HG02884 (cell line): Measurements from ENCODE around the gene CRACR2B.
A peak's percentile ranks its signal among the peaks of the same experiment; 100 is the strongest.

Experiments
- ATAC-seq: cut with Tn5 transposase; IDR thresholded peaks from one replicate; pipeline ENCODE4 v1.9.1; 2021; ENCODE audit warnings: mild to moderate bottlenecking, moderate library complexity; ENCODE audit not compliant: unreplicated experiment

Gene CRACR2B

DNA sequence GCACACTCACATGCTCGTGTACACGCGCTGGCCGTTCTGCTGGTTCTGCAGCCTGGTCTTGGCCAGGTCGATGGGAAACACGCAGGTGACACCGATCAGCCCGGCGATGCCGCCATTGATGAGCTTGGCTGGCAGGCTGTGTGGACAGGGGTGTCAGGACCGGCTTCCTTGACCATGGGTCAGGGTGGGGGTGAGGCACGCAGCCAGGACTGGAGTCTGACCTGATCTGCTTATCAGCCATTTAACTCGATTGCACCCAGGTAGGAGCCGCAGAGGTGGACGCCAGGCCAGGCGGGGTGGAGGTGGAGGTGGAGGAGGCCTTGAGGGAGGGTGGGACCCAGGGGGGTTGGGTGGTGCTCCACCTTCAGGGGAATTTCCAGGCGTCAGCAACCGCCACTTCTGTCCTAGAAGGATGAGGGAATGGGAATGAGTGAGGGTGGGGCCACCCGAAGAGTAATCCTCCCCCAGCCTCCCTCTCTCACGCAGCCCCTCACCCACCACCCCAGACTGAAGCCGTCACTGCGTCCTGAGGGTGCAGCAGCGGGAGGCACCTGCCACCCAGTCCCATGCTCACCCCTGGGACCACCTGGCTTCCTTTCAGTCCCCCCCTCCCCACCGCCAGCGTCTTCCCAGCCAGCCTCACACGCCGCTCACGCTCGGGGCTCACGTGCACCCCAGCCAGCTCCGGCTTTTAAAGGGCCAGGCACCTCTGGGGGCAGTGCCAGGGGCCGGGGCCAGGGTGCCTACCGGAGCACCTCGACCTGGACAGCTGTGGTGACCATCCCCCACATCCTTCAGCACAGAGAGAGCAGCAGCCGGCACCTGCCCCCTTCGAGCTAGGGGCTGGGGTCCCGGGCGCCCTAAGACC, 32.7 kb upstream of the CRACR2B start:
- ATAC-seq, result no peak

DNA sequence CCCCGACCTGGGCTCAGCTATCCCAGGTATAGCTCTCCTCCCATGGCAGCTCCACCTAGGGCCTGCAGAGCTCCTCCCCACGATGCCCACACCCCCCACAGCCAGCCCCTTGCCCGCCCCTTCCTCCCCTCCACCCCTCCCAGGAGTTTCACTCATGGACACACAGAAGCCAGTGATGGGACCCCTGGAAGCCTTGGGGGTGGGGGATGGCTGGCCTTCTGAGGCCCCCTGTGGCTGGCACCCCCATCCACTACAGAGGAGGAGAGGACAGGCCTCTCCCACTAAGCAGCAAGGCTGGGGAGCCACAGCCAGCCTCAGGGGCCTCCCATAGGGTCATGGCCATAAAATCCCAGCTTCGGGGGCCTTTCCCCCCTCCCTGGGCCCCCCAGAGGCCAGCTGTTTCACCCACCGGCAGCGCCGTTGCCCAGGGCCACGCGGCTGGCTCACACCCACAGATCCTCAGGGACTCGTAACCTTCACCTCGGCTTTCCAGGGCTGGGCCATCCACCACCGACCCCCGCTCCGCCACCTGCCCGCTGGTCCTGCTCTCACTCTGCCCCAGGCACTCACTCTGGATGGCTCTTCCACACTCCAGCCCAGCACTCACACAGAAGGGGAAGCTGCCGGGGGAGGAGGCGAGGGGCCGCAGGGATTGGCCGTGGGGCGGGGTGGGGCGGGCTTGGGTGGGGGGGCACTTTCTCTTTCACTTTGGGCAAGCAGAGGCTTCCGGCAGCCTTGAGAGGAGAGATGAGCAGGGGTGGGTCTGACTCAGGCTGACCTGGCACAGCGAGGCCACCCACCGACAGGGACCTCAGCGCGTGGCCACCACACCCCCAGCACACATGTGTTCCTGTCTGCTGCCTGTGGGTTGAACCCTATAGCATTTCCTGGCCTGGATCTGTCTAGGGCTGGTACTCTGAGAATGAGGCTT, 31.8 kb upstream of the CRACR2B start:
- ATAC-seq, result no peak

DNA sequence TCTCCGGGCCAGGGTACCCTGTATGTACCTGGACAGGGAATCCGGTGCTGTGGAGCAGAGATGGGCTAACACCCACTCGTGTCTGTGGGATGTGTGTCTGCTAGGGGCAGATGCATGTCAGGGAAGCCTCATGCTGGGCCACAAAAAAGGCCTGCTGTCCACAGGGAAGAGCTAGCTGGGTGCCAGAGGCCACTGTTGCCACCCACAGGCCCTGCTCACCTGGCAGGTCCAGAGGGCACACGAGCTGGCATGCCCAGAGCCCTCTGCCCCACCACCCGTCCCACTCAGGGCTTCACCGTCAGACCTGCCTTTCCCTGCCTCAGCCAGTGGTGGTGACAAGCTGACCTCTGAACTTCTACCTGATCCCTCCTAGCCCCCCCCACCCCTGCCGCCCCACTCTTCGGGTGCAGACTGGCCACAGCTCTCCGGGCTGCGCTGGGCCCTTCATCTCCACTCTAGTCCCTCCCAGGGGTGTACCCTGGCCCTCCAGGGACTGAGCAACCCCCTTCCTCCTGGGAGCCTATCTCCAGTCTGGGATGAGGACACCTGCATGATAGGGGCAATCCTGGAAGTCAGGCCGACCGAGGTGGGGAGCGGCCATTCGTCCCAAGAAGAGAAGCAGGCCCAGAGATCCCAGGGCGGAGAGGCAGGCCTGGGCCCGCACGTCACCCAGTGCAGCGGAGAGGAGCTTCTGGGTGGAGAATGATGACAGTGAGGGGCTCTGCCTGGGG, 31.0 kb upstream of the CRACR2B start:
- ATAC-seq, result no peak

DNA sequence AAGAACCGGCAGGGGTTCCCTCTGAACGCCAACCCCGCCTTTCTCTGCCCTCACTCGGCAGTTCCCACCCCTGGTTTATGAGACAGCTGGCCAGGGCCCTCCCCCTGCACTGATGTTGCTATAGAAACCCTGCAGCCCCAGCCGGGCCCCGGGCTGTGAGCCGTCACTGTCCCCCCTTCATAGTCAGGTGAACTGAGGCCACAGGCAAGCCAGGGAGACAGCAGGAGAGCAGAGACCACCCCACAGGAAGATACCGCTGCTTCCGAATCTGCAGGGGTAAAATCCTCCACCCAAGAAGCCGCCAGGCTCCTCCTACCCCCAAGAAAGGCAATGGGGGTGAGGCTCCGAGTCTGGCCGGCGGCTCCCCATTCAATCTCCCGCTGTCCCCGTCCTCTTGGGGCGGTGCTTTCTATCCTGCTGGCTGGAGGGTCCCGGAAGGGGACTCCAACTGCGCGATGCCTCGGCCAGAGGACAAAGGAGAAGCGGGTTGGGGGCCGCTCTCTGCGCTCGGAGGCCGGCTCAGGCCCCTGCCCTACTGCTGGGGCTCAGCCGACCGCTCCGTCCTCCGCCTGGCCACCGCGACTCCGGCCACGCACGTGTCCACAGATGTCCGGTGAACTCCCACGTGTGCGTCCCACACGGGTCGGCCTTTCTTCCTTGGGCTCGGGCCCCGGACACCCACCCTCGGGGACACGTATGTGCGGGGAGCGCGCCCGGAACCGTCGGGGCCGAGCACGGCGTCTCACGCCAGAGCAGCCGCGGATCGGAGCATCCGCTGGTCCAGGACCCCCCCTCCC, 30.2 kb upstream of the CRACR2B start:
- peak; percentile 36 for ATAC-seq

DNA sequence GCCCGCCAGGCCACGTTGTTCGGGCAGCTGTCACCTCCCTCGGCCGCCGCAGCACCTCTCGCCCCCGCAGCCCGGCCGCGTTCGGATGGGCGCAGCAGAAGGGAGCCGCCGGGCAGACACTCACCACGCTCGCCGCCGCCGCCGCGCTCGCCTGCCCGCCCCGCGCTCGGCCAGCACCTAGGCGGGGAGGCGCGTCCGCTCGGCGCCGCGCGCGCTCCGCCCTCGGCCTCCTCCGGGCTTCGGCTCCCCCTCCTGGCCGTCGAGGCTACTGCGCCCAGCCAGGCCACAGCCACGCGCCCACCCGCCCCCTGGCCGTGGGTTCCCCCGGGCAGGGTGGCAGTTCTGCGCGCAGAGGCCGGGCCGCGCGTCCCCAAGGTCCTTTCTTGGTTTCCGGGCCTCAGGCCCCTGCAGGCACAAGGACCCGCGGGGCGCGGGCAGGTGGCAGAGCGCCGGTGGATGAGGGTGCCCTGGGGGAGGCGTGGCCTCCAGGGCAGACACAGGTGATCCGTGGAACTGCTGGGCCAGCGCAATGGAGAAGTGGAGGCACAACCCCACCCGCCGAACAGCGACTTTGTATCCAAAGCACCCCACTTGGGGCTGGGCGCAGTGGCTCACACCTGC, 29.5 kb upstream of the CRACR2B start, which contains the start of gene SLC25A22:
Gene SLC25A22 (minus strand): TSS at position 189 of the 621 bp plus-strand sequence. CDS start 3,275 bp downstream, outside the sequence.
- peak; percentile 59 for ATAC-seq

DNA sequence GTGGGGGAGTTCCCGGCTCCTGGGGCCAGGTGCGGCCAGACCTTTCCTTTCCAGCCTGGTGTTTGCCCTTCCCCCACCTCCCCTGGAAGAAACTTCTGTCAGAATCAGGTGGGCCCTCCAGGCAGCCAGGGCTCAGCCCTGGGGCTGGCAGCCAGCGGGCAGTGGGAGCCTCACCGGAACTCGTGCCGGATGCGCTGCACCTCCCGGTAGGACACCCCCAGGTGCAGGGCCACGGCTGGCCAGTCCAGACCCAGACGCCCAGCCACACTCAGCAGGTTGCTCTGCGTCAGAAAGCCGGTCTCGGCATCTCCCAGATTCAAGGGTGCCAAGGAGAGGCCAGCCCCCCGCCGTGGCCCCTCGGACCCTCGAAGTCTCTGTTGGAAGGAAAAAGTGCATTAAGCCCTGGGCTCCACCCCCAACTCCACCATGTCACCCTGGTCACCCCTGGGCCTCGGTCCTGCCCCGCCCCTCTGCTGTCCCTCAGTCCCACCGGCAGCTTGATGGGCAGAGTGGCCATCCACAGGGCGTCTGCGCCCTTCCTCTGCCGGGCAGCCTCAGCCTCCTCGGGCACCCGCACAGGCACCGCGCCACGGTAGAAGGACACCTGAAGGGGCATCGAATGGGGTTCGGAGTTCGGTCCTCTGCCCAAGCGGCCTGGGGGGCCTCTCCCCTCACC, 27.9 kb upstream of the CRACR2B start:
- no peak for ATAC-seq

DNA sequence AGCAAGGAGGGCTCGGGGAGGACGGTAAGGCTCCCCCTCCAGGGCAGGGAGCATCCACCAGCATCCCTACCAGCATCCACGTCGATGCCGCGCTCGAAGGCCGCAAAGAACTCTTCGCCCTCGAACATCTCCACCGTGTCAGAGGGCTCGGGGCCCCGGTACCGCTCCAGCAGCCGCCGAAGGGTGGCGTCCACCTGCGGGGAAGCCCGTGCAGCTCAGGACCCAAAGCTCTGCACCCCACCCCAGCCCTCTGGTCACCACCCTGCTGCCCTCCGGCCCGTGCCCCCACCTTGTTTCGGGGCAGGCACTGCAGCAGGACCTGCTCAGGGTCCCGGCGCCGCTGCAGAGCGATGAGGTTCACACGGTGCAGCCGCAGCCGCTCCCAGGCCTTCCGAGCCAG, 27.2 kb upstream of the CRACR2B start:
- ATAC-seq, result no peak

DNA sequence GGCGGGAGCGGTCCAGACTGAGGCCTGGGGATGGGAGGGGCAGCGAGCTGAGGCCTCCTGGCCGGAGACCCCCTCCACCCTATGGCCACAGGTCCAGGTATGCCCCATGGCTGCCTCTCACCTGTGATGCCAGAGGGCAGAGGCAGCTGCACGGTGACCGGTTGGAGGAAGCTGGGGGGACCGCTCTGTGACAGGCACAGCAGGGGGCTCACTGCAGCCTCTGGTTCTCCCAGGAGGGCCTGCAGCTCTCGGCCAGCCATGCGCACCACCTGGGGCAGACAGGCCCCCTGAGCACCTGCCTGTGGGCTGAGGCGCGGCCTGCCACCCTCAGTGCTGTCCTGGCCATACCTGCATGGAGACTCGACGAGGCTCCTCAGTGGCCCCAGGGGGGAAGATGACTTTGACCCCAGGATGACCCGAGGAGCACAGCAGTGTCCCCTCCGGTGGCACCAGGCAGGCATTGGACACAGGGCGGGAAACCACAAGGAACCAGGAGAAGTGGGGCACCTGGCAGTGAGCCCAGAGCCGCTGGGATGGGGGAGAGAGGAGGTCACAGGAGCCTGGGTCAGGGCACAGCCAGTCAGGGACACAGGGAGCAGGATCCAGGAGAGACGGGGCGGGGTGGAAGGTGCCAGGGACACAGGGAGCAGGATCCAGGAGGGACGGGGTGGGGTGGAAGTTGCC, 26.5 kb upstream of the CRACR2B start:
- no peak for ATAC-seq

DNA sequence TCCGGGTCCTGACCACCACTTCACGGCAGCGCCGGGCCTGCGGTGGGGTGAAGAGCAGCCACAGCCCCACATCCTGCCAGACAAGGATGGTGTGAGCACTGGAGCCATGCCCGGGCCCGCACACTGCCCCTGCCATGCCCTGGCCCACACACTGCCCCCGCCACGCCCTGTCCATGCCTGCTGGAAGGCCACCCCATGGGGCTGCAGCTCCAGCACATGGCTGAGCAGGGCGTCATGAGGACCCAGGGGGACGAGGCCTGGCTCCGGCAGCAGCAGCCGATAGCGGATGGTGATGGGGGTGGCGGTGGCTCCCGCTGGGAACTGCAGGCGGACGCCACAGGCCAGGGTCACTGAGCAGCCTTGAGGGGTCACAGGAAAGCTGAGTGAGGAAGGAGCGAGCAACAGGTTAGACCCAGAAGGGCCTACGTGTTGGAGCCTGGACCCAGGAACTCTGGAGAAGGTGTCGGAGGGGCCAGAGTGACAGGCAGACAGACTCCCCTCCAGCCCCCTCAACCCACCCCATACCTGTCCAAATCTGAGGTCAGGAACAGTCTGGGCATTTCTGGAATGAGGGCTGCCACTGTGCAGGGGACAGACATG, 25.6 kb upstream of the CRACR2B start:
- ATAC-seq, result no peak

DNA sequence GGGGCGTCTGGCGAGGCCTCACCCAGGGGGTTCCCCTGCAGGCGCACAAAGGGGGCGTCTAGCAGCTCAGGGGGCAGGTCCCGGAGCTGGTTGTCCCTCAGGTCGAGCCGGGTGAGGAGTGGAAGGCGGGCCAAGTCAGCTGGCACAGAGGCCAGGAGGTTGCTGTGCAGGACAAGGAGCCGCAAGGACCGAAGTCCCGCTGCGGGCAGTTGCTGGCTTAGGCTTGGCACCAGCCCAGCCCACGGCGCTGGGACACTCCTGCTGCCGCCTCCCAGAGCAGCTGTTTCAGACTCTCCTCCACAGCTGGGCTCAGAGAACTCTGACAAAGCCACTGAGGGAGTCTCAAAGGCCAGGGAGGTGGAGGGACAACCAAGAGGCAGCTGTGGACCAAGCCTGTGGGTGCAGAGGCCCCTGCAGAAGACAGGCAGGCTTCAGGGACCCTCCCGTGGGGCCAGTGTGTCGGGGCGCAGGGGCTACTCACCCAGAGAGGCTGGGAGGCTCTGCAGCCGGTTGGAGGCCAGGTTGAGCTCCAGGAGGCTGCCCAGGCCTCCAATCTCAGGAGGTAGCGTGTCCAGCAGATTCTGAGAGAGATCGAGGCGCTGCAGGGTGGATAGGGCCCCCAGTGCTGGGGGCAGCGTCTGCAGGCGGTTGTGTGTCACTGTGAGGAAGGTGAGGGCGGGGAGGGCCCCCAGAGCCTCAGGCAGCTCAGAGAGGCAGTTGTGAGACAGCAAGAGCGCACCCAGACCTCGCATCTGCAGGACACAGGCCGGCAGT, 24.8 kb upstream of the CRACR2B start:
- ATAC-seq, result no peak

DNA sequence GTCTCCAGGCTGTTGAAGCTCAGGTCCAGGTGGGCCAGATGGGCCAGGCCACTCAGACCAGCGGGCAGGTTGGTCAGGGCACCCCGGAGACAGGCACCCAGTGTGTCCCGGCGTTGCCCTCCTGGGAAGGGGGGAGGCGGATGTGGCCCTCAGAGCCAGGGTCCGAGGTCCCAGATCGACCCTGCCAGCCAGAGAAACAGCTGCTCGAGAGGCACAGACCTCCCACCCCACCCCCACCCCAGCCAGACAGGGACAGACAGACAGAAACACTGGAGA, 24.3 kb upstream of the CRACR2B start:
- no peak for ATAC-seq

DNA sequence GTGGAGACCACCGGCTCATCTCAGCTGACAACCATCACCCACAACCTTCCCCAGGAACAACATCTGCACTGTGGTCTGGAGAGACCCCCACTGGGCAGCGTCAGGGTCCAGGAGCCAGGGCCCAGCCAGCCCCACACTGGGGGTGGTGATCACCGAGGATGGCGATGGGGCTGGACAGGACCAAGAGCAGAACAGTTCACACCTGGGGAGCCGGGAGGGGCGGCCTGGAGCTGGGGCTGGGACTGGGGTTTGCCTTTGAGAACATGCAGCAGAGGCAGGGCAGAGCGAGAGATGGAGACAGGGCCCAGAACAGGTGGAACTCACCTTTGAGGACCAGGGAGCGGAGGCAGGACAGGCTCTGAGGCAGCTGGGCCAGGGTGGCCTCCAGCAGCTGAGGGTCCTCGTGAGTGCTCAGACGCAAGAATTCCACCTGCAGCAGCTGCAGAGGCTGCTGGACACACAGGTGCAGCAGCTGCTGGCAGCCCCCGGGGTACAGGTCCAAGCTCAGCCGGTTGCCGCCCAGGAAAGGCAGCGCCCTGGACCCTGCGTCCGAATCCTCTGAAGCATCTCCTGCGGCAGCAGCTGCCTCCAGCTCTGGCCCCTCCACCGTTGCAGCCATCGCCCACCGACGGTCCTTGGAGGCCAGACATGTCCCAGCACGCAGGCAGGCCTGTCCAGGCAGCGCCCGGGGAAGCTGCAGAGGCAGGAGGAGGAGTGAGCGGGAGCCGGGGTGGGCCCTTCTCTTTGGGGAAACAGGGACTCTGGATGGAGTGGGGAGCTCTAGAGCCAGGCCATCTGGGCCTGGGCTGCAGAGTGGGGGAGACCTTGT, 23.7 kb upstream of the CRACR2B start:
- no peak for ATAC-seq

DNA sequence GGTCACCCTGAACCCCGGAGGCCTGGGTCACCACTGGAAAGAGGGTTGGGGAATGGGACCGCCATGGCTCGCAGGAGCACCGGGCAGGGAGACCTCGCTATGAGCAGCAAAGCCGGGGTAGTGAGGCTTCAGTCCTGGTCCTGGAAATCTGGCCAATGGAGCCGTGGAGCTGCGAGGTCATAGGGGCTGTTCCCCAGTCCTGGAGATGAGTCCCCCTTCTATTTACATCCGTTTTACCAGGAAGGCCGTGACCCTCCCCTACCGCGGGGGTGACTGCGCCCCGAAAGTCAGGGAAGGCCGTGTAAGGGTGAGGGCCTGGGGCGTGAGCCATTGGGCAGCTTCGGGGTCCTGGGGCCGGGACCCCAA, 23.1 kb upstream of the CRACR2B start:
- no peak for ATAC-seq

DNA sequence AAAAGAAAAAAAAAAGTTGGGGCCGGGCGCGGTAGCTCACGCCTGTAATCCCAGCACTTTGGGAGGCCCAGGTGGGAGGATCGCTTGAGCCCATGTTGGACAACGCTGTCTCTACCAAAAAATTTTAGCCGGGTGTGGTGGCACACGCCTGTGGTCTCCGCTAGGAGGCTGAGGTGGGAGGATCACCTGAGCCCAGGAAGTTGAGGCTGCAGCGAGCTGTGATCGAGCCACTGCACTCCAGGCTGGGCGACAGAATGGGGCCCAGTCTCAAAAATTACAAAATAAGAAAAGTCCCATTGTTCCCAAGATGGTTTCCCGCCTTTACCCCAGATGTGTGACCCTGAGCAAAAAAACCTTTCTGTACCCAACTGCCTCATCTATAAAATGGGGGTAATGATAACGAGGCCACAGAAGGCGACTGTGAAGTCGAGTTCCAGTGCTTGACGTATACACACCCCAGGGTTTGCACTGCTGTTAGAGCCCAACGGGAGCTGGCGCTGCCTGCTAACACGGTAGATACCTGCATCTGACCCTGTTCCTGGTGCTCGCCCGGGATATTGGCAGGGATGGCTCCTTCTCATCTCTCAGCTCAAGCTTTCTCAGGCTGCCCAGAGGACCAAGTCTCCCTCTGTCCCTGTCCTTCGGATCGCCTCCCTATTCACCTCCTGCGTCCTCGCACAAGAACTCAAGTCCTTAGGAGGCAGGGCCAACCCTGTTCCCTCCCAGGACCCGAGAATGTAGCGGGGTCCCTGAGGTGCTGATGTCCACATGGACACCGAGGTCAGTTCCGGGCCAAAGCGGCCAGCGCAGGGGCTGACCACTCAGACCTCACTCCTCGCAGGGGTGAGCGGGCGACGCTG, 19.1 kb upstream of the CRACR2B start:
- no peak for ATAC-seq

DNA sequence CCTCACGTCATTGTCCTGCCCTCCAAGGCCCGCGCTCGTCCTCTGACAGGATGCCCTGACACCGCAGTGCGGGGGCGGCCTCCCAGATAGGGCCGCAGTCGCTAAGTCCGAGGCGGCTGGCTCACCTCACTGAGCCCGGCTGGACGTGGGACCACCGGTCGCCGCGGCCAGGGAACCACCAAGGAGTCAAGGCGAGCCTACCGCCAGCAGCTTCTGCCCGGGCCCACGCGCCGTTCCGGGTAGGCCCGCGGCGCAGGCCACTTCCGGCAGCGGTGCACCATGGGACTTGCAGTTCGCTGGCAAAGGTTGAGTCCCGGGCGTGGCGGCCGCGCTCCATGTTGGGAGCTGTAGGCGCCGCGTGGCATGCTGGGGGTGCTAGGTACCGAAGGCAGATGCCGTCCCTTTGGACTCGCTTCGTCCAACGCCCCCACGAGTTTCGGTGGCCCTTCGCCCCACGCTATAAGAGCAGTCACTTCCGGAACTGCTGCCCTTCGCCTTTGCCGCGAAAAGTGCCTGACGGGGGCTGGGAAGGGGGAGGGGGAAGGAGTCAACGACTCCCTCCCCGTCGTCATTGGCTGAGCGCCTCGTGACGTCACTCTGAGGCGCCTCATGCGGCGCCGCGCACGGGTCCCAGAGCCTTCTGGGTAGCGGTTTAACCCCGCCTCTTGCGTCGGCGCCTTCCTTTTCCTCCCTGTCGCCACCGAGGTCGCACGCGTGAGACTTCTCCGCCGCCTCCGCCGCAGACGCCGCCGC, 18.3 kb upstream of the CRACR2B start, which contains the start of gene RPLP2:
Gene RPLP2 (plus strand): TSS at position 681 of the 753 bp plus-strand sequence. CDS start 268 bp downstream, outside the sequence.
- ATAC-seq, result peak; percentile 59
